Measurements from ENCODE around the gene FITM1.

FITM1 gene

GRCh38 chr14:24132061-24132685, 1.7 kb downstream of the FITM1 start:
- H3K27me3 ChIP-seq (replicated peaks; ENCODE audit: insufficient read depth, low read length) = no peaks in the 10 kb centered on the region
- no peak overlapping the region for H3K4me2 ChIP-seq (ENCODE audit: low read depth, low read length)
- no peak overlapping the region for H3K27ac ChIP-seq (ENCODE audit: low read length)
- no peak for DNase-seq
- H3K9me3 ChIP-seq (replicated peaks; ENCODE audit: insufficient read depth, low read length) = no peaks in the 10 kb centered on the region
- H3K4me3 ChIP-seq (ENCODE audit: low read length) = no peak overlapping the region
- peaks cover 12% of the 10 kb centered on the region for H3K79me2 ChIP-seq (ENCODE audit: low read length)
- H3F3A ChIP-seq (ENCODE audit: insufficient read depth, low read length) = 0 out of 2 replicates have a peak, but pooled peaks cover 2% of the 10 kb centered on the region
- 0 out of 2 replicates have a peak, but pooled peaks cover 1% of the 10 kb centered on the region for H3K4me1 ChIP-seq (ENCODE audit: low read length)
- H3K36me3 ChIP-seq (replicated peaks; ENCODE audit: insufficient read depth, low read length) = no peaks in the 10 kb centered on the region
- no peak overlapping the region for H2AFZ ChIP-seq (ENCODE audit: low read length)
- H3K9me2 ChIP-seq (replicated peaks; ENCODE audit: insufficient read depth, low read length) = no peaks in the 10 kb centered on the region
- no peaks in the 10 kb centered on the region for H4K20me1 ChIP-seq (ENCODE audit: insufficient read depth, low read length)
- TF ChIP-seq EZH2 (optimal IDR thresholded peaks at IDR 0.05; ENCODE audit: low read depth, low read length) (no peak), EZH2phosphoT487 (IDR thresholded peaks at IDR 0.05; ENCODE audit: low read length) (no peak), CTCF (IDR thresholded peaks at IDR 0.05; ENCODE audit: low read length) (no peak)
- H3K9ac ChIP-seq (ENCODE audit: low read length) = no peak overlapping the region

DNA sequence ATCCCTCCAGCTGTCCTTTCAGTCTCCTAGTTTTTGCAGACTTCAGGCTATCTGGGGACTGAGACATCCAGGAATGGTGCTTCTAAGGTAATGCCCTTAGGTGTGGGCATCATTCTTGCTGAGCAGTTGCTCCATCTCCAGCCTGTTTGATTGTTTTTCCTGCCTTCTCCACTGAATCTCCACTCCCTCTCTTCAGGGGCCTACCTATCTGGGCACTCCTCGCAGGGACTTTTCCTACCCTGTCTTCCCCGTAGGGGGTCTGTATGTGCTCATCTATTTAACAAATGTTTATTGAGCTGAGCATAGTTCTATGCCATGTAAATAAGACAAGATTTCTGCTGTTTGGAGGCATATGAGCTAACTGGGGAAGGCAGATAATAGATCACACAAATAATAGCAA, 2.5 kb downstream of the FITM1 start:
- no peaks in the 10 kb centered on the region for H3K9me3 ChIP-seq (replicated peaks; ENCODE audit: insufficient read depth, low read length)
- H3K4me1 ChIP-seq (ENCODE audit: low read length) = 0 out of 2 replicates have a peak, but pooled peaks cover 2% of the 10 kb centered on the region
- no peak overlapping the region for H3K9ac ChIP-seq (ENCODE audit: low read length)
- H3K4me3 ChIP-seq (ENCODE audit: low read length) = no peak overlapping the region
- H3K36me3 ChIP-seq (replicated peaks; ENCODE audit: insufficient read depth, low read length) = no peaks in the 10 kb centered on the region
- no peak for TF ChIP-seq EZH2 (optimal IDR thresholded peaks at IDR 0.05; ENCODE audit: low read depth, low read length)
- no peak for TF ChIP-seq CTCF (IDR thresholded peaks at IDR 0.05; ENCODE audit: low read length)
- TF ChIP-seq EZH2phosphoT487 (IDR thresholded peaks at IDR 0.05; ENCODE audit: low read length) = no peak
- H2AFZ ChIP-seq (ENCODE audit: low read length) = no peak overlapping the region
- H3K79me2 ChIP-seq (ENCODE audit: low read length) = peaks cover 20% of the 10 kb centered on the region
- no peaks in the 10 kb centered on the region for H3K27me3 ChIP-seq (replicated peaks; ENCODE audit: insufficient read depth, low read length)
- no peak overlapping the region for H3K27ac ChIP-seq (ENCODE audit: low read length)
- DNase-seq = no peak
- no peaks in the 10 kb centered on the region for H3K9me2 ChIP-seq (replicated peaks; ENCODE audit: insufficient read depth, low read length)
- H3K4me2 ChIP-seq (ENCODE audit: low read depth, low read length) = no peak overlapping the region
- H4K20me1 ChIP-seq (ENCODE audit: insufficient read depth, low read length) = no peaks in the 10 kb centered on the region
- 0 out of 2 replicates have a peak, but pooled peaks cover 2% of the 10 kb centered on the region for H3F3A ChIP-seq (ENCODE audit: insufficient read depth, low read length)

DNA sequence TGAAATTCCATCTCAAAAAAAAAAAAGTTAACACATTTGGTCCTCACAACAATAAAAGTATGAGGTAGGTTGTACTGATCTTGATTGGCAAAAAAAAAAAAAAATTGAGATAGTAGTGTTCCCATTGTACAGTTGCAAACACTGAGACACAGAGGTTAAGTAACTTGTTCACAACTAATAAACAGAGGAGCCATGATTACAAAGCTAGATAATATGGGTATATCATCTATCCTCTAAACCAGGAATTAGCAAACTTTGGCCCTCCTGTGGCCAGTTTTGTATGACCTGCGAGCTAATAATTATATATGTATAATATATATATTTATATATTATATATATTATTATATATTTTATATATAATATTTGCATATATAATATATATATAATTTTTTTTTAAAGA, 3.3 kb downstream of the FITM1 start:
- Histone ChIP-seq H3K4me3 (ENCODE audit: low read length) (no peak overlapping the region), H3K79me2 (ENCODE audit: low read length) (peaks cover 26% of the 10 kb centered on the region), H2AFZ (ENCODE audit: low read length) (no peak overlapping the region), H3K4me1 (ENCODE audit: low read length) (0 out of 2 replicates have a peak, but pooled peaks cover 2% of the 10 kb centered on the region), H3F3A (ENCODE audit: insufficient read depth, low read length) (0 out of 2 replicates have a peak, but pooled peaks cover 2% of the 10 kb centered on the region), H3K9me2 (replicated peaks; ENCODE audit: insufficient read depth, low read length) (no peaks in the 10 kb centered on the region), H4K20me1 (ENCODE audit: insufficient read depth, low read length) (no peaks in the 10 kb centered on the region), H3K9ac (ENCODE audit: low read length) (no peak overlapping the region), H3K27ac (ENCODE audit: low read length) (no peak overlapping the region), H3K36me3 (replicated peaks; ENCODE audit: insufficient read depth, low read length) (0 out of 2 replicates have a peak, but pooled peaks cover 2% of the 10 kb centered on the region), H3K4me2 (ENCODE audit: low read depth, low read length) (no peak overlapping the region), H3K27me3 (replicated peaks; ENCODE audit: insufficient read depth, low read length) (no peaks in the 10 kb centered on the region), H3K9me3 (replicated peaks; ENCODE audit: insufficient read depth, low read length) (no peaks in the 10 kb centered on the region)
- DNase-seq = no peak
- no peak for TF ChIP-seq EZH2phosphoT487 (IDR thresholded peaks at IDR 0.05; ENCODE audit: low read length)
- no peak for TF ChIP-seq CTCF (IDR thresholded peaks at IDR 0.05; ENCODE audit: low read length)
- TF ChIP-seq EZH2 (optimal IDR thresholded peaks at IDR 0.05; ENCODE audit: low read depth, low read length) = no peak
